NCI-H524 (cell line): ENCODE measurements around the gene RAD51B.

ENCODE experiments used
- DNase-seq, 2 experiments: peaks; one replicate each; lab custom pipeline; 2025; lab: John Stamatoyannopoulos, UW

The RAD51B gene

GRCh38 chr14:68464711-68465110, 645.1 kb downstream of the RAD51B start:
- DNase-seq = no peak

- DNase-seq = no peak
Observed at GRCh38 chr14:68466491-68466977, 647.0 kb downstream of the RAD51B start.

- no peak for DNase-seq
Observed at GRCh38 chr14:68467425-68467824, 647.8 kb downstream of the RAD51B start.

- no peak for DNase-seq
Observed at GRCh38 chr14:68468437-68469207, 649.0 kb downstream of the RAD51B start.

- no peak for DNase-seq
Observed at GRCh38 chr14:68469208-68469713, 649.7 kb downstream of the RAD51B start.

GRCh38 chr14:68470361-68470760, 650.8 kb downstream of the RAD51B start:
- no peak for DNase-seq

GRCh38 chr14:68471029-68471963, 651.7 kb downstream of the RAD51B start:
- DNase-seq = no peak

GRCh38 chr14:68471964-68472508, 652.5 kb downstream of the RAD51B start:
- DNase-seq = no peak

GRCh38 chr14:68473069-68473468, 653.5 kb downstream of the RAD51B start:
- no peak for DNase-seq

- DNase-seq = no peak
Observed at GRCh38 chr14:68473794-68474193, 654.2 kb downstream of the RAD51B start.

GRCh38 chr14:68474741-68475140, 655.2 kb downstream of the RAD51B start:
- DNase-seq = no peak

GRCh38 chr14:68475802-68476201, 656.2 kb downstream of the RAD51B start:
- DNase-seq = no peak

GRCh38 chr14:68476212-68477109, 656.9 kb downstream of the RAD51B start:
- no peak for DNase-seq

GRCh38 chr14:68477110-68477455, 657.5 kb downstream of the RAD51B start:
- DNase-seq = no peak

GRCh38 chr14:68477461-68478085, 658.0 kb downstream of the RAD51B start:
- DNase-seq = no peak

- DNase-seq = no peak
Observed at GRCh38 chr14:68479247-68479646, 659.7 kb downstream of the RAD51B start.

- no peak for DNase-seq
Observed at GRCh38 chr14:68482018-68482417, 662.4 kb downstream of the RAD51B start.

GRCh38 chr14:68482772-68483395, 663.3 kb downstream of the RAD51B start:
- DNase-seq = no peak

GRCh38 chr14:68486033-68486732, 666.6 kb downstream of the RAD51B start:
- no peak for DNase-seq

- no peak for DNase-seq
Observed at GRCh38 chr14:68486809-68487208, 667.2 kb downstream of the RAD51B start.
